ENCODE data around the gene EIF4E3.

Gene EIF4E3

DNA sequence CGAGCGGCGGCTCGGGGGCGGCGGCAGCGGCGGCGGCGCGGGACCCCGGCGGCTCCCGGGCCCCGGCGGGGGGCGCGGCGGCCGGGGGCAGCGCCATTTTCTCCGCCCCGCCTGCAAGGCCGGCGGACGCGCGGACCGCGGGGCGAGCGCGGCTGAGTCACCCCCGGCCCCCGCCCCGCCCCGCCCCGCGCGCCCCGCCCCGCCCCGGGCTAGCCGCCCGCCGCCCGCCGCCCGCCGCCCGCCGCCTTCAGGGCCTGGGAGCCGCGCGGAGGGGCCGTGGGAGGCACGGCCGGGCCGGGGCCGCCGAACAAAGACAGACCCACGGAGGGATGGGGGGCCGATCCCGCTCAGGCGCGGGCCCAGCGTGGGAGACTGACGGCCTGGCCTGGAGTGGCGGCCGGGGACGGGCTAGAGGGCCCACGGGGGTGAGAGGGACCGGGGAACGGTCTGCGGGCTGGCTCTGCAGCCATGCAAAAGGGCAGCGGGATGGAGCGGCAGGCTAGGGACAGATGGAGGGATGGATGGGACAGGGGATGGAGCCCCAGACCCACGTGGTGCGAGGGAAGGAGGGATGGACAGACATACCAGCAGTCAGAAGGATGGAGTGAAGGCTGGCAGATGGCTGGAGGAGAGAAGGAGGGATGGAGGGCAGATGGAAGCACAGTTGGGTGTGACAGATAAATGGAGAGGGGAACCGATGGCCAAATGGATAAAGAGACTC lies at the start of gene EIF4E3:
TSS of gene EIF4E3 (minus strand) at position 132 of the 721 bp plus-strand sequence. CDS start at position 97, 35 bp downstream.
- no peak for DNase-seq

DNA sequence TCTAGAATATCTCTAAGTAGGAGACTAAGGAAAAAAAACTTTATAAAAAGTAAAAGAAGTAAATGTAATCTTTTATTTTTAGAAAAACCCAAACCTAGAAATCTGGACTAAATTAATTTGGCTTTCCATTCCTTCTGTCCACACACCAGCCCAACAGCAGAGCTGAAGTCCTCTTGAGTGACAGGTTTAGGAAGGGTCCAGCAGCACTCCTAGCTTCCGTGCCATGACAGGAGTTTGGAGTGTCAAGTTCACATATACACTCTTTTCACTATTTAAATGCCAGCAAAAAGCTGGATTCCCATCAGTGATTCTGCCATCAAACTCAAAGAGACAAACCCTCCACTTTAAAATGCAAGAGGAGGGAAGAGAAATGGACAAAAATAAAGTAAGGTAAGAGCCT lies 46.7 kb upstream of the EIF4E3 start:
- no peak for DNase-seq

DNA sequence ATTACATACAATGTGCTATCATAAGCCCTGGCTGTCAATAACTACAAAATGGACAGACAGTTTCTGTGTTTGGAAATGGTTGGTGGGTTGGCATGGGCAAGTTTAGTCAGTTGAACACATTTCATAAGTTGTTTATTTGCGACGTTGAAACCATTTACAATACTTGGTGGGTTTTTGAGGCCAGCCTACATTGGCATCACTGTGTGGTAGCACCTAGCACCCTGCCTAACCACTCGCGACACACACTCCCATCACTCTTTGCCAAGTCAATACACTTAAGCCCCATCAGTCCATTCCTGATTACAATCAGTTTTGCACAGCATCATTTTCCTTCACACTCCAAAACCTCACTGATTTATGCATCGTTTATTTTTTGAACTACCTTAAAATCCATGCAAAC lies 45.9 kb upstream of the EIF4E3 start:
- no peak for DNase-seq

DNA sequence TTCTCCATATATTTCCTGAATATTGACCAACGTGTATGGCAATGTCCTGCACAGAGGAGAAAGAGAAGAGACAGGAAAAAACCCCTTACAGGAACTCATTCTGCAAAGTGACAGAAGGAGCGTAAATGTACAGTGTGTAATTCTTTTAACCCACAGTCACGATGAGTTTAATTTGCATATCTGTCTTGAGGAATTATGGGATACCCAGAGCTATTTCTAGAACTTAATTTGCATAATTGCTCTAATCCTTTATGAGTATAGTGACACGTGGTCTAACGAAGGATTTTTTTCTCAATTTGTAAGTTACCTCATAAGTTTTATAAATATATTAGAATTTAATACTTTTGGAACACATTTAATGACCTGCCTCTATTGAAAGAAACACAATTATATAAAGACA lies 38.2 kb upstream of the EIF4E3 start:
- no peak for DNase-seq

DNA sequence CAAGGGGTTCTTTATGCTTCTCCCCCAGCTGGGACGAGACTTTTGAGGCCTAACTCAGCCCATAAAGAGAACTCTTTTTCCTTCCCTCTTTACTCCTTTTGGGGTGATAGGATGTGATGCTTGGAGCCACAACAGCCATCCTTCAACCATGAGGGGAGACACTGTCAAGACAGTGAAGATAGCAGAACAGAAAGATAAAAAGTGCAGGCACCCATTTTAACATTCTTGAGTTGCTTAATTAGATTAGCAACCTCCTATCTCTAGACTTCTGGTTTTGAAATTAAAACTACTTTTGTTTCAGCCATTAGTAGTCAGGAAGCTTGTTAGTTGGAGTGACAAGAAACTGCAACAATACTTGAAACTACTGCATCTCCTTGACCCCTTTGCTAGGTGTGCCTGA lies 34.9 kb upstream of the EIF4E3 start:
- no peak for DNase-seq

DNA sequence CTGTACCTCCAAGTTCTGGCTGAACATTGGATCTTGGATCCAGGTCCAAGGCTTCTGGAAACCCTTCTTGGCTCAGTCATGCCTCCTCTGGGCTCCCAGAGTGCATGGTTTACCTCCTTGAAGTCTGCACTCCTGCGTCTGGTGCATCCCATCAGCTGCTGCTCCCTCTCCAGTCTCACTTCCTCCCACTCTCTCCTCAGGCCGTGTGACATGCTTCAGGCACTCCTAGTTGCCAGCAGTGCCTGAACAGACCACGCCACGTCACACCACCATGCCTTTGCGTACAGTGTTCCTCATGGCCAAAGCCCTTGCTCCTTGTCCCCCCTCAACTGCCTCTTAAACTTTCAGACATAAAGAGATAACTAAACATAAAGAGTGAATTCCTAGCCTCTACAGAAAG lies 34.2 kb upstream of the EIF4E3 start:
- DNase-seq = no peak

DNA sequence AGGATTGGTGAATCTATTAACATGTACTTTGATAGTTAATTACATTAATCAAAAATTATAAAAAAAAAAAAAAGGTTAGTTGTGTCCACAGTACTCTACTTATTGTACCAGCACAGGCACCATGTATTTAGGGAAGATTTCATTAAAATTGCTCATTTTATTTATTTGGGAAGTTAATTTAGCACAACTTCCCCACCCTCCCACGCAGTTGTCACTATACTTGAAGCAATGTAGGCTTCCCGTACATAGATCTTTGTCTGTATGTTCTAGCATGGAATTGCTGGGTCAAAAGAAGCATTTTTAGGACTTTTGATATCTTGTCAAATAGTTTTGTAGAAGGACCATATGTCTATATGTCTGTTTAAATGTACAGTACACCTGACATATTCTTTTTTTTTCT lies 32.9 kb upstream of the EIF4E3 start:
- no peak for DNase-seq

DNA sequence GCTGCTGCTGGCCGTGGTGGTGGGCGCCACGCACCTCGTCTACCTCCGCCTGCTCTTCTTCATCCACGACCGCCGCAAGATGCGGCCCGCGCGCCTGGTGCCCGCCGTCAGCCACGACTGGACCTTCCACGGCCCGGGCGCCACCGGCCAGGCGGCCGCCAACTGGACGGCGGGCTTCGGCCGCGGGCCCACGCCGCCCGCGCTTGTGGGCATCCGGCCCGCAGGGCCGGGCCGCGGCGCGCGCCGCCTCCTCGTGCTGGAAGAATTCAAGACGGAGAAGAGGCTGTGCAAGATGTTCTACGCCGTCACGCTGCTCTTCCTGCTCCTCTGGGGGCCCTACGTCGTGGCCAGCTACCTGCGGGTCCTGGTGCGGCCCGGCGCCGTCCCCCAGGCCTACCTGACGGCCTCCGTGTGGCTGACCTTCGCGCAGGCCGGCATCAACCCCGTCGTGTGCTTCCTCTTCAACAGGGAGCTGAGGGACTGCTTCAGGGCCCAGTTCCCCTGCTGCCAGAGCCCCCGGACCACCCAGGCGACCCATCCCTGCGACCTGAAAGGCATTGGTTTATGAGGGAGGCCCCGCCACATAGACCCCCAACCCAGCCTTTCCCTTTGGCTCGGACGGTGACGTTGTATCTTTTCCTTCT lies 29.5 kb upstream of the EIF4E3 start:
- DNase-seq = no peak

DNA sequence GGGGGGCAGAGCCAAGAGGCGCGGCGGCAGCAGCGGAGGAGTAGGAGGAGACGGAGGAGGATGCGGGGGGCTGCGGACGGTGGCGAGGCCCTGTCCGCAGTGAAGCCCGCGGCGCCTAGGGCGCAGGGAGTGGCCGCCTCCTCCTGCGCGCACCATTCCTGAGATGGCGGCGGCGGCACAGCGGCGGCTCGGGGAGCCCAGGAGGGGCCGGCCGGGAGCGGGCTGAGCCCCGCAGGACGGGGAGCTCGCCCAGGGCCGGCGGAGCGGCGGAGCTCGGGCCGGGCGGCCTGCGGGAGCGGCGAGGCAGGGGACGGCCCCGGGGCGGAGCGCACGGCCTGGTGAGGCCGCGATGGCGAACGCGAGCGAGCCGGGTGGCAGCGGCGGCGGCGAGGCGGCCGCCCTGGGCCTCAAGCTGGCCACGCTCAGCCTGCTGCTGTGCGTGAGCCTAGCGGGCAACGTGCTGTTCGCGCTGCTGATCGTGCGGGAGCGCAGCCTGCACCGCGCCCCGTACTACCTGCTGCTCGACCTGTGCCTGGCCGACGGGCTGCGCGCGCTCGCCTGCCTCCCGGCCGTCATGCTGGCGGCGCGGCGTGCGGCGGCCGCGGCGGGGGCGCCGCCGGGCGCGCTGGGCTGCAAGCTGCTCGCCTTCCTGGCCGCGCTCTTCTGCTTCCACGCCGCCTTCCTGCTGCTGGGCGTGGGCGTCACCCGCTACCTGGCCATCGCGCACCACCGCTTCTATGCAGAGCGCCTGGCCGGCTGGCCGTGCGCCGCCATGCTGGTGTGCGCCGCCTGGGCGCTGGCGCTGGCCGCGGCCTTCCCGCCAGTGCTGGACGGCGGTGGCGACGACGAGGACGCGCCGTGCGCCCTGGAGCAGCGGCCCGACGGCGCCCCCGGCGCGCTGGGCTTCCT lies 28.8 kb upstream of the EIF4E3 start, which contains the start of gene GPR27:
TSS of gene GPR27 (plus strand) at position 155 of the 909 bp plus-strand sequence. CDS start at position 350, 195 bp downstream.
- DNase-seq = no peak

DNA sequence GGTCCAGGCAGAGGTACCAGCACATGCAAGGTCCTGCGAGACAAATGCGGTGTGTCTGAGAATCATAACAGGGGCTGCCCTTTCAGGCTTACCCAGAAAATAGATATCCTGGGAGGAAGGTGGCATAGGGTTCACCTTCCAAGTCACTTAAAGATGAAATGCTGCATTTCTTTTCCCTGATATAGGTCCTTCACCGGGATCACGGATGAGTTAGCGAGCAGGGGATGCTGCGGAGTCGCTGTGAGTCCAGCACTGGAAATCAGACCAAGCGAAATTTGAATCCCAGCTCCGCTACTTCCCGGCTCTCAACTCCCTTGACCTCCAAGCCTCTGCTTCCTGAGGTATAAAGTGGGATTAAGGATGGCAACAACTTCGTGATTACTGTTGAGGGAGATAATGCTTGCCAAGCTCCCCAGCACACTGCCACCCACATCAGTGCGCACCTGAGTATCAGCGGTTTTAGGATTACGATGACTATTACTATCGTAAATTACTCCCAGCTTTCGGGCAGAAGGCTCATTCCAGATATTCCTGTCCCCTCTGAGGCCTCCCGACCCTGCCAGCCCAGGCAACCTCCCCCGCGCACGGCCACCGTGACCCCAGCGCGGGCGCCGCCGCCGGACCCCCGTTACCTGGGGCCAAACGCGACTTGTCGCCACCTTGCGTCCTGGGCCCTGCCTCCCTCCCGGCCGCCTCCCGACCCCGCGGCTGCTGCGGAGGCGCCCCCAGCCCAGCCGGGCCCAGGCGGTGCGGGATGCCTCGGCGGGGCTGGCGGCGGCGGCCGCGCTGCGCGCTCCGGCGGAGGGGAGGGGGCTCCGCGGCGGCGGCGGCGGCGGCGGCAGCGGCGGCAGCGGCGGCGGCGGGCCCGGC lies 27.9 kb upstream of the EIF4E3 start:
- no peak for DNase-seq

DNA sequence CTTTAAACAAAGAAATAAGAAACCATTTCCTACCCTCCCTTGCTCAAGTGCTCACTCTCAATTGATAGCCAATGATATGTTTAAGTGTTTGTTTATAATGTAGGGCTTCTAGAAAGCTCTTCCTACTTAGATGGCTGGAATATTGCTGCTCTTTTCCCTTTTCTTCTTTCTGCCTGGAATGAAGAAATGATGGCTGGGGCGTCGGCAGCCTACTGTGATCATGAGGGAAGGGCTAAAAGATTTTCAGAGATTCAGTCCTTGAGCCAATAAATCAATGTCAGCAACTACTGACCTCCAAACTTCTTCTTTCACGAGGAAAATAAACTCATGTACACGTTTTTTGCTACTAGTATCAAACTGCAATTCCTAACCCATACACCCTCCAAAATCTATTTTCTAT lies 26.4 kb upstream of the EIF4E3 start:
- no peak for DNase-seq

DNA sequence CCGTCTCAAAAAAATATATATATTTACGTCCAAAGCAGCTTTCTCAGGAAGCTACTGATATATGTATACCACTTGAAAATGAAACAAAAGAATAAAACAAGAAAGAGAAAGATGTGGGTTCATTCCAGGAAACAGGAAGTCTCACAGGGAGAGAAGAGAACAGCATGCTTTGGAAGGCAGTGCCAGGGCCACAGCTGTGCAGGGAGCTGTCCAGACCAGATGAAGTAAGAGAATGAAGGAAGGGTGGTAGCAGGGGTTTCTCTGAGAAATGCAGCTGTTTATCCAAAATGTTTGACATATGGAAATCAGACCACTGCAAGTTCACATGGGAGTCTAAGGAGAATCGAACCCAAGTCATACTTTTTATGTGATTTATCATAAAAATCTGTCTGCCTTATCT lies 19.5 kb upstream of the EIF4E3 start:
- DNase-seq = no peak

DNA sequence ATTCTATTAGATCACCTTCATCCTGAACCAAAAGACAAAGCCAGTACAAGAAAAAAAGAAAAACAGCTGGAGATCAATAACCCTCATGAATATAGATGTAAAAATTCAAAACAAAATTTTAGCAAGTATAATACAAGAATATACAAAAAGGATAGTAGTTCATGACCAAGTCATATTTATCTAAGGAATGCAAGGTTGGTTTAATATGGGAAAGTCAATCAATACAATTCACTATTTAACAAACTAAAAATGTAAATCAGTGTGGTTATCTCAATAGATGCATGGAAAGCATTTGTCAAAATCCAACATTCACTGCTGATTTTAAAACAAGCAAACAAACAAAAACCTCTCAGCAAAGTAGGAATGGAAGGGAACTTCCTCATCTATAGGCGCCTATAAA lies 17.4 kb upstream of the EIF4E3 start:
- no peak for DNase-seq

DNA sequence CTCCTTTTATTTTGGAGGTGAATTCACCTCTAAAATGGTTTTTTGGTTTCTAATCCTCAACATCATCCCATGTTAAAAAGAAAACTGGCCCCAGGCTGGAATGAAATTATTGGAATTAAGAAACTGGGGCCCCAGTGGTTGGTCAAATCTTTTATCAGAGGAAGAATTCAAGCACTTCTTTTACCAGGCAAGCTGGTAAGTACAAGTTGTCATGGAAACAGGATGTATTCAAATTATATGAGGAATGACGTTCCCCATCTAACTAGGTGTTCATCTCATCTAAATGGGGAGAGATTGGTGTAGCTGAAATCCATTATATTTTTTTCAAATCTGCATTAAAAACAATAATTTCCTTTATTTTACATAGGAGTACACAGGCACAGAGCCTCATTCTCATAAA lies 9.7 kb upstream of the EIF4E3 start:
- no peak for DNase-seq

DNA sequence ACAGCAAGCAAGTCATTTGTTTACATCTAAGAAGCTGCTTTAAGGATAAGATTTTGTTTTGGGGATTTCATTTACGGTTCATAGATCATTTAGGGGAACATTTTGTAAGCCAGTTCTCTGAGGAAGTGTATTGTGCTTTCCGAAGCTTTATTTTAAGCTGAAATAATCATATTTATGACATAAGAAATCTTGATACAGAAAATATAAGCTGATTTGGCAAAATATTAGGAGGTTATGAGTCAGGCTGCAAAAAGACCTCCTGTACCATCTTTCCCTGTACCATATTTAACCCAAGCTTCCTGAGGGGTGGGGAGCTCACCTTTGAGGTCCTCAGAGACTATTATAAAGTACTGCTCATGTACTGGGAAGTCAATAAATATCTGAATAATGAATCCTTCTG lies 8.1 kb upstream of the EIF4E3 start:
- no peak for DNase-seq

DNA sequence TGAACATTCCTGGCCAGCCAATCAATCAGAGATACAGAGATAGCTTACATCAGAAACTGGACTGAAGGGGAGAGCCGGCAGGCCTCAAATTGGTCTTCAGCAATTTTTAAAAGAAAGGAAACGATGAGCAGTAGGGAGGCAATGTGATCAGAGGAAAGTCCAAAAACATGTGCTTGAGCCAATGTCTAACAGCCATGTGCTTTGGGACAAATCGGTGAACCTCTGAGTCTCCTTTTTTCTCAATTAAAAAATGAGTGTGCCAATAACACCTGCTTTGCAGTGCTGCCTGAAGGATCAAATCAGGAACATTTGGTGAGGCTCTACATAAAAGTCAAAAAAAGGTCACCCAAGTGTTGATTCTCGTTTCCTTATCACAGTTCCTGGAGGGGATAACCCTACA lies 7.4 kb upstream of the EIF4E3 start:
- no peak for DNase-seq

DNA sequence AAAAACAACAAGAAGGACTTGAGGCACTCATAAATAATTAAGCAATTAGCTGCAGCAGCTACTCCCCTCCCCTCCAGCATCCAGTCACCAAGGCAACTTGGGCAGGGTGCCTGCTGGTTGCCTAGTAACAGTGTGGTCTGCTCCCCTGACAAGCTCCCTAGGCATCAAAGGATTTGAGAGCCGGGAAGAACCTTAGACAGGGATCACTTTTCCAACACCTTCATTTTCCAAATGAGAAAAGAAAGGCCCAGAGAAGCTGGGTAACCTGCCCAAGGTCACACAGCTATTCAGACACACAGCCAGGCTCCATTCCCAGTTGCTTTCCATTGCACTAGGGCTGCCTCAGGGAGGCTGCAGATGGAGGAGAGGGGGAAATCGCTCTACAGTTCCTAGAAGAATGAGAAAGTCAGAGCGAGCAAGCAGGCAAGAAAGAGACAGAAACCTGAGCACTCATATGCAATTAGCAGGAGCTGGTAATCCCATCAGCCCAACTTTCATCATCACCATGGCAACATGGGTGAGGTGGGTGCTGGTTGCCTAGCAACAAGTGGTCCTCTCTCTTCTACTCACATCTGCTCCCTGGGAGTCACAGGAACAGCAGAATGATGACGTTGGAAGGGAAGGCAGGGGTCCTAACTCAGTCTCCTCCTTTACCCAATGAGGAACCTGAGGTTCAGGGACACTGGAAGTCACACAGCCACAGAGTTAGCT lies 3.6 kb upstream of the EIF4E3 start:
- DNase-seq = no peak

DNA sequence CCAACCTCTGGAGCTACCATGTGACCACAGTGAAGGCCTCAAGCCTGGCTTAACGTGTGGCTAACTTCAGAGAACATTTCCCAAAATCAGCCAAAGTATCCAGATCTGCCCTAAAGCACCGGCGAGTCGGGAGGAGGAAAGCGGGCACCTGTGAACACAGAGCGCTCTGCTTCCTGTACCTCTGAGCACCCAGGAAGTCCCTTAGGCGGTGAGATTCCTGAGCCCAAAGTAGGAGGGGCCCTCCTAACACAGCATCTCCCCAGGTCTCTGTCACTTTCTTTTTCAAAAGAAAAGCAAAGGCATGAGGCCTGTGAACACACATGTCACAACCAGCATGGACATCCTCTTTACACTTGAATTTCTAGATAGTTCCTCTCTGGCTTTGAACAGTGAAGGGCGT lies 944 bp upstream of the EIF4E3 start:
- DNase-seq = no peak

DNA sequence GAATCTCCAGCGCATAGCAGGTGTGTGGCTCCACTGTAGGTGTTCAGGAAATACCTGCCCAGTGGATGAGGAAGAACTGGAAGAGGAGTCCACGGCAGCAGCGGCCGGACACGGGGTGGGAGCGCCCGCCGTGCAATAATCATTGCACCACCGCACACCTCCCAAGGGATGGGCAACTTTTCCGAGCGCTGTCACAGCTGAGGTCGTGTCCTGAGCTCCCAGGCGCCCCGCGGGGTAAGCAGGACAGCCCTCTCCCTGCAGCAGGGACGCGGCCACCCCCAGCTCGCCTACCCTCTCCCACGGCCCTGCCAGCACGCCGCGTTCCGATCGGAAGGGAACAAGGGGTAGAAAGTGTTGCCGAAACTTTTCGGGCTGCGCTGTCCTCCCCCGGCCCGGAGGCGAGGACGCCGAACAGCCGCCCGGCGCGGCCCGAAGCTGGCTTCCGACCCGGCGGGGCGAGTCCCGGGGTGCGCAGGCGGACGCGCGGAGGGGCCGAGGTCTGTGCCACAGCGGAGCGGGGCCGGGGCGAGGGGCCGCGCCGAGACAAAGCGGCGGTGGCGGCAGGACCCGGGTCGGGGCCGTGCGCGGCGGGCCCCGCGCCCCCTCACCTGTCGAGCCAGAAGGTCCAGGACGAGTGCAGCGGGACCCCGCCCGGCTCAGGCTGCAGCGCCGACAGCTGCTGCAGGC lies 475 bp downstream of the EIF4E3 start:
- DNase-seq = no peak

DNA sequence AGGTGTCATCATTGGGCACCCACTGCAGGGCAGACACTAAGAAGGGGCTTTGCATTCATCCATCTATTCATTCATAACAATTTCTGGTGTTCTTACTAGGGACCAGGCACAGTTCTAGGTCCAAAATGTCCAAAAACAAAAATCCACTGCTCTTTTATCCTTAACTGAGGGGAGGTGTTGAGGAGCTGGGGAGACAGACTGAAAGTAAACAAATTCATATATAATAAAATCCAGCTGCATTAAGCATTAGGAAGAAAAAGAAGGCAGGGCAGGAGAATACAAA lies 1.1 kb downstream of the EIF4E3 start:
- no peak for DNase-seq

DNA sequence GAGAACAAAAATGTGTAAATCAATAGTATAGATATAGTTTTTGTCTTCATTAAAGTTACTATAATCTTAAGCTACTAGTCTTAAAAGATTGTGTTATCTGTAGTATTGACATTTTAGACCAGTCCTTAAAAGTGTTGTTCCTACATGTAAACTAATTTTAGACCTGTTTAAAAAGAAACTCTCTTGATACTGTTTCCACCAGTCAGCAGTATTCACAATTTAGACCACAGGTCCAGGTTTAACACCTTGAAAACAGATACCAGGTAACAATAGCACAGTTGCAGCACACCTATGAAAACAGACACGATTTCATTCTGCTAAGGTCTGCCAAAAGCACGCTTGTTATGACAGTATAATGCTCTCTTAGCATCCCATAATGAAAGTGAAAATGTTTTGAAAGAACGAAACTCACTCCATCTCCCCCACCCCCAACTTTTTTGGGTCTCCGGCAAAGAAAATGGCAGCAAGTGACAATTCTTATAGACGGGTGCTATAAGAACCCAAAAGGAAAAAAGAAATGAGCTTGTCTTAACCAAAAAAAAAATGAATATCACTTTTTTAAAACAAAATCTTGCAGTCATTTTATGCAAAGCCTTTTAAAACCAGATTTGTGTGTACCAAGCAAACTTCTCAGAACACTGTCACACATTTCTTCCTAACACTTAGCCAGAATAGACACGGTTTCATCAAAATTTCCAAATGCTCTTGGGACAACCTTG lies 1.6 kb downstream of the EIF4E3 start:
- no peak for DNase-seq

Measured in amniotic stem cell (primary cell).